Tibial artery (tissue), 4 donors: ENCODE data around the gene KSR1.
"Not testable (repeated sequence)": the region's sequence is repeated elsewhere in the genome, so short reads cannot be mapped to it uniquely, and the experiment has no call there.

Experiments used
- DNase-seq, 2 donors: peaks; one replicate each; pipeline ENCODE4 v3.0.0-alpha.2; 2019
- H3K27ac ChIP-seq, 2 donors: fragments of 200-600 bp; sonication (generic) in 1 of 2; 1 replicate in 1 of 2; 2 replicates in 1 of 2; pipeline ENCODE4 v1.5.1; 2018 to 2019; ENCODE audit warnings: mild to moderate bottlenecking in 1 of 2
- H3K27me3 ChIP-seq, 2 donors: fragments of 200-600 bp; sonication (generic) in 1 of 2; one replicate each; pipeline versions ENCODE4 v1.5.1 to v1.6.0; 2016 to 2019
- H3K36me3 ChIP-seq, 3 donors: fragments of 200-600 bp; sonication (generic) in 2 of 3; one replicate each; pipeline ENCODE4 v1.5.1; 2016 to 2019; ENCODE audit warnings: mild to moderate bottlenecking in 2 of 3
- H3K4me1 ChIP-seq, 4 donors: fragments of 200-600 bp; sonication (generic) in 2 of 4; 1 replicate in 3 of 4; 2 replicates in 1 of 4; pipeline ENCODE4 v1.5.1; 2016 to 2019
- H3K4me3 ChIP-seq, 2 donors: fragments of 200-600 bp; sonication (generic) in 1 of 2; 1 replicate in 1 of 2; 2 replicates in 1 of 2; pipeline ENCODE4 v1.5.1; 2018 to 2019; ENCODE audit warnings: mild to moderate bottlenecking in 2 of 2
- H3K9me3 ChIP-seq, 3 donors: fragments of 200-600 bp; sonication (generic) in 1 of 3; one replicate each; pipeline ENCODE4 v1.5.1; 2016 to 2019
- CTCF ChIP-seq, 2 experiments: fragments of 200-600 bp in 1 of 2; fragments of 450-650 bp in 1 of 2; IDR thresholded peaks; one replicate each; pipeline ENCODE4 v1.5.1; 2017 to 2019; ENCODE audit warnings: antibody characterized with exemption in 2 of 2, mild to moderate bottlenecking in 1 of 2, moderate library complexity in 1 of 2
- intact Hi-C: fragments of 100-400 bp; cut with DNase I; formaldehyde crosslinking; loops from one replicate; pipeline ENCODE4 v1.15.0; 2023; ENCODE audit warnings: low total_unique reads

Gene KSR1

GRCh38 chr17:27445971-27446370 lies 10.3 kb upstream of the KSR1 start:
- no peak overlapping the region for H3K27ac ChIP-seq
- DNase-seq: no peak
- H3K4me1 ChIP-seq: no peaks in the 10 kb centered on the region
- TF ChIP-seq CTCF (IDR thresholded peaks at IDR 0.05): no peak
- H3K27me3 ChIP-seq: peaks cover 0 to 7% of the 10 kb centered on the region in 2 donors
- no peak overlapping the region for H3K4me3 ChIP-seq
- H3K9me3 ChIP-seq: no peaks in the 10 kb centered on the region
- H3K36me3 ChIP-seq: no peaks in the 10 kb centered on the region
- intact Hi-C loops: loop anchor here (5.0 kb wide), 1 partner anchor 49 kb away; no protein-coding TSS in a partner anchor

GRCh38 chr17:27446569-27447301 lies 9.5 kb upstream of the KSR1 start:
- H3K36me3 ChIP-seq: no peaks in the 10 kb centered on the region
- no peak for TF ChIP-seq CTCF (IDR thresholded peaks at IDR 0.05)

GRCh38 chr17:27448534-27448933 lies 7.7 kb upstream of the KSR1 start:
- not testable (repeated sequence) for H3K27ac ChIP-seq, H3K9me3 ChIP-seq, H3K4me1 ChIP-seq, H3K4me3 ChIP-seq, H3K36me3 ChIP-seq, DNase-seq, H3K27me3 ChIP-seq
- intact Hi-C loops: loop anchor here (5.0 kb wide), 1 partner anchor 51 kb away; no protein-coding TSS in a partner anchor

More at GRCh38 chr17:27446569-27447301, 9.5 kb upstream of the KSR1 start:
- H3K4me3 ChIP-seq: no peak overlapping the region
- intact Hi-C loops: loop anchor here (5.0 kb wide), 1 partner anchor 49 kb away; no protein-coding TSS in a partner anchor
- DNase-seq: no peak
- no peaks in the 10 kb centered on the region for H3K9me3 ChIP-seq
- no peak overlapping the region for H3K27ac ChIP-seq
- no peaks in the 10 kb centered on the region for H3K4me1 ChIP-seq
- H3K27me3 ChIP-seq: peaks cover 0 to 7% of the 10 kb centered on the region in 2 donors

- DNase-seq: no peak
- Histone ChIP-seq H3K4me3 (no peak overlapping the region), H3K36me3 (no peaks in the 10 kb centered on the region), H3K4me1 (no peaks in the 10 kb centered on the region), H3K9me3 (no peaks in the 10 kb centered on the region), H3K27me3 (no peaks in the 10 kb centered on the region), H3K27ac (no peak overlapping the region)
- TF ChIP-seq CTCF (IDR thresholded peaks at IDR 0.05): no peak
- intact Hi-C loops: loop anchor here (5.0 kb wide), 1 partner anchor 52 kb away; no protein-coding TSS in a partner anchor
Measured at GRCh38 chr17:27449541-27449940, 6.7 kb upstream of the KSR1 start.

GRCh38 chr17:27449988-27450387 lies 6.3 kb upstream of the KSR1 start:
- intact Hi-C loops: loop anchor here (5.0 to 10.0 kb wide), 2 partner anchors 53 to 145 kb away; no protein-coding TSS in a partner anchor
- DNase-seq: no peak

More at GRCh38 chr17:27449988-27450387, 6.3 kb upstream of the KSR1 start:
- H3K27me3 ChIP-seq: no peaks in the 10 kb centered on the region
- H3K4me3 ChIP-seq: no peak overlapping the region
- H3K4me1 ChIP-seq: no peaks in the 10 kb centered on the region
- no peaks in the 10 kb centered on the region for H3K36me3 ChIP-seq
- no peak for TF ChIP-seq CTCF (IDR thresholded peaks at IDR 0.05)
- H3K27ac ChIP-seq: no peak overlapping the region
- no peaks in the 10 kb centered on the region for H3K9me3 ChIP-seq
